ENCODE results near the gene NETO2.
"Not testable (repeated sequence)": the region's sequence is repeated elsewhere in the genome, so short reads cannot be mapped to it uniquely, and the experiment has no call there.

DNA sequence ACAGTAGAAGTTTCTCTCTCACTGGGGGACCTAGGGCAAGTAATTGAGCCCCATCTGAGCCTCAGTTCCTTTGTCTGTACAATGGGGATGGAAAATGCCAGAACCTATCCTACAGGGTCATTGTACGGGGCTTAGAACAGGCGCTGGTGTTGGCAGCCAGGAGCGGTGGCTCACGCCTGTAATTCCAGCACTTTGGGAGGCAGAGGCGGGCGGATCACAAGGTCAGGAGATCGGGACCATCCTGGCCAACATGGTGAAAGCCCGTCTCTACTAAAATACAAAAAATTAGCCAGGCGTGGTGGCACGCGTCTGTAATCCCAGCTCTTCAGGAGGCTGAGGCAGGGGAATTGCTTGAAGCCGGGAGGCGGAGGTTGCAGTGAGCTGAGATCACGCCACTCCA, 87.7 kb downstream of the NETO2 start:
- TF ChIP-seq, protein P1, sequence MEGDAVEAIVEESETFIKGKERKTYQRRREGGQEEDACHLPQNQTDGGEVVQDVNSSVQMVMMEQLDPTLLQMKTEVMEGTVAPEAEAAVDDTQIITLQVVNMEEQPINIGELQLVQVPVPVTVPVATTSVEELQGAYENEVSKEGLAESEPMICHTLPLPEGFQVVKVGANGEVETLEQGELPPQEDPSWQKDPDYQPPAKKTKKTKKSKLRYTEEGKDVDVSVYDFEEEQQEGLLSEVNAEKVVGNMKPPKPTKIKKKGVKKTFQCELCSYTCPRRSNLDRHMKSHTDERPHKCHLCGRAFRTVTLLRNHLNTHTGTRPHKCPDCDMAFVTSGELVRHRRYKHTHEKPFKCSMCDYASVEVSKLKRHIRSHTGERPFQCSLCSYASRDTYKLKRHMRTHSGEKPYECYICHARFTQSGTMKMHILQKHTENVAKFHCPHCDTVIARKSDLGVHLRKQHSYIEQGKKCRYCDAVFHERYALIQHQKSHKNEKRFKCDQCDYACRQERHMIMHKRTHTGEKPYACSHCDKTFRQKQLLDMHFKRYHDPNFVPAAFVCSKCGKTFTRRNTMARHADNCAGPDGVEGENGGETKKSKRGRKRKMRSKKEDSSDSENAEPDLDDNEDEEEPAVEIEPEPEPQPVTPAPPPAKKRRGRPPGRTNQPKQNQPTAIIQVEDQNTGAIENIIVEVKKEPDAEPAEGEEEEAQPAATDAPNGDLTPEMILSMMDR (conservative IDR thresholded peaks at IDR 0.05 in 1 of 2, IDR thresholded peaks at IDR 0.05 in 1 of 2; ENCODE audit: extremely low read depth in 1 of 2, insufficient read depth in 1 of 2, low read depth in 1 of 2, low read length in 2 of 2), result not testable (repeated sequence)
- not testable (repeated sequence) for TF ChIP-seq EZH2 (IDR thresholded peaks at IDR 0.05; ENCODE audit: borderline replicate concordance, low read length)
